HL-60 (cell line): ENCODE results near the gene MOB3B.

Source experiments
- DNase-seq, 2 experiments: peaks; one replicate each; pipeline ENCODE4 v3.0.0-alpha.2; 2010 to 2020; ENCODE audit warnings: low read depth in 1 of 2, low spot score in 1 of 2
- H3K27ac ChIP-seq: fragments of 250-450 bp; sonication (Bioruptor Pico); replicated peaks from 2 replicates; pipeline ENCODE4 v1.5.1; 2020; ENCODE audit warnings: mild to moderate bottlenecking, moderate library complexity
- H3K27me3 ChIP-seq: fragments of 250-450 bp; sonication (Bioruptor Pico); 2 replicates; pipeline ENCODE4 v1.5.1; 2021; ENCODE audit warnings: mild to moderate bottlenecking, moderate library complexity; ENCODE audit not compliant: insufficient read depth, poor library complexity, severe bottlenecking
- H3K4me3 ChIP-seq: replicated peaks from 2 replicates; pipeline ENCODE4 v1.5.1; 2011; ENCODE audit warnings: mild to moderate bottlenecking, control low read depth, low read length; ENCODE audit not compliant: insufficient read depth
- CTCF ChIP-seq: IDR thresholded peaks from one replicate; pipeline ENCODE4 v1.5.1; 2011; ENCODE audit warnings: low read length, control low read depth, inconsistent platforms; ENCODE audit not compliant: insufficient read depth
- GABPA ChIP-seq: IDR thresholded peaks from 2 replicates; pipeline ENCODE4 v1.6.1; 2012; ENCODE audit warnings: low read depth
- POLR2AphosphoS5 ChIP-seq: IDR thresholded peaks from 2 replicates; pipeline ENCODE4 v1.6.1; 2012; ENCODE audit warnings: low read depth
- REST ChIP-seq: IDR thresholded peaks from 2 replicates; pipeline ENCODE4 v1.6.1; 2012; ENCODE audit warnings: low read depth; ENCODE audit not compliant: insufficient replicate concordance
- SPI1 ChIP-seq: IDR thresholded peaks from 2 replicates; pipeline ENCODE4 v1.6.1; 2012; ENCODE audit warnings: low read depth, mild to moderate bottlenecking, borderline replicate concordance

Gene MOB3B

GRCh38 chr9:27560457-27560856 is 30.8 kb upstream of the MOB3B start:
- TF ChIP-seq GABPA (no peak), CTCF (no peak), SPI1 (no peak), POLR2AphosphoS5 (no peak), REST (no peak)
- H3K27ac ChIP-seq = no peak overlapping the region
- H3K4me3 ChIP-seq = no peak overlapping the region
- no peaks in the 10 kb centered on the region for H3K27me3 ChIP-seq
- no peak for DNase-seq

- H3K4me3 ChIP-seq = no peak overlapping the region
- no peaks in the 10 kb centered on the region for H3K27me3 ChIP-seq
- TF ChIP-seq REST = no peak
- TF ChIP-seq GABPA = no peak
- no peak for TF ChIP-seq POLR2AphosphoS5
- no peak for TF ChIP-seq SPI1
- no peak for TF ChIP-seq CTCF
- DNase-seq = no peak
- no peak overlapping the region for H3K27ac ChIP-seq
Measured at GRCh38 chr9:27558307-27558706, 28.7 kb upstream of the MOB3B start.

GRCh38 chr9:27556470-27556869 is 26.9 kb upstream of the MOB3B start:
- Histone ChIP-seq H3K27ac (no peak overlapping the region), H3K27me3 (no peaks in the 10 kb centered on the region), H3K4me3 (no peak overlapping the region)
- TF ChIP-seq SPI1 (no peak), POLR2AphosphoS5 (no peak), REST (no peak), CTCF (no peak), GABPA (no peak)
- DNase-seq = no peak
